HG02759 (cell line): ENCODE measurements around the gene ESRRA.
"Not testable (repeated sequence)": the region's sequence is repeated elsewhere in the genome, so short reads cannot be mapped to it uniquely, and the experiment has no call there.

Experiments
- ATAC-seq: cut with Tn5 transposase; IDR thresholded peaks from one replicate; pipeline ENCODE4 v1.9.1; 2021; ENCODE audit warnings: mild to moderate bottlenecking, moderate library complexity; ENCODE audit not compliant: unreplicated experiment

ESRRA gene

GRCh38 chr11:64307795-64308194, 2.5 kb downstream of the ESRRA start:
- ATAC-seq, result not testable (repeated sequence)

GRCh38 chr11:64312947-64313346, 7.6 kb downstream of the ESRRA start:
- ATAC-seq, result no peak

- ATAC-seq, result no peak
These were observed 8.3 kb downstream of the ESRRA start for GRCh38 chr11:64313491-64314145.

- ATAC-seq, result no peak
These were observed 9.0 kb downstream of the ESRRA start for GRCh38 chr11:64314146-64314804.

- no peak for ATAC-seq
These were observed 9.7 kb downstream of the ESRRA start for GRCh38 chr11:64314805-64315561.

GRCh38 chr11:64315667-64316526, 10.6 kb downstream of the ESRRA start:
- ATAC-seq, result not testable (repeated sequence)

GRCh38 chr11:64316672-64317324, 11.5 kb downstream of the ESRRA start:
- ATAC-seq, result no peak

GRCh38 chr11:64317325-64317960, 12.1 kb downstream of the ESRRA start, which contains the start of gene TRMT112:
Gene TRMT112, minus strand, starts transcription at chr11:64317559. Its CDS starts 33 bp downstream, at chr11:64317526.
- peak; percentile 72 for ATAC-seq

GRCh38 chr11:64317961-64318765, 12.8 kb downstream of the ESRRA start, which contains the start of gene PRDX5:
Gene PRDX5, plus strand, starts transcription at chr11:64318121. Its CDS starts 95 bp downstream, at chr11:64318216.
- ATAC-seq, result peak; percentile 81

- no peak for ATAC-seq
These were observed 13.7 kb downstream of the ESRRA start for GRCh38 chr11:64318766-64319761.

- ATAC-seq, result no peak
These were observed 15.2 kb downstream of the ESRRA start for GRCh38 chr11:64320556-64320955.

- no peak for ATAC-seq
These were observed 15.7 kb downstream of the ESRRA start for GRCh38 chr11:64321026-64321425.

- no peak for ATAC-seq
These were observed 16.2 kb downstream of the ESRRA start for GRCh38 chr11:64321533-64321932.

GRCh38 chr11:64322925-64323260, 17.6 kb downstream of the ESRRA start:
- ATAC-seq, result no peak

GRCh38 chr11:64323373-64323772, 18.0 kb downstream of the ESRRA start:
- ATAC-seq, result no peak

- ATAC-seq, result not testable (repeated sequence)
These were observed 18.7 kb downstream of the ESRRA start for GRCh38 chr11:64323984-64324383.

- no peak for ATAC-seq
These were observed 19.6 kb downstream of the ESRRA start for GRCh38 chr11:64324692-64325469.
